Muscle of leg (tissue), 11 donors: Measurements from ENCODE around the gene FOXK2. TPM values are rescaled to one million over a fixed set of nuclear protein-coding genes. Genes with fewer than 3 reads are reported as not detected.

Experiments used
- DNase-seq: peaks from one replicate; pipeline ENCODE4 v3.0.0; 2013
- H3K27ac ChIP-seq: one replicate; pipeline ENCODE4 v1.5.1; 2013; ENCODE audit warnings: mild to moderate bottlenecking, low read length, control low read depth
- H3K27me3 ChIP-seq: one replicate; pipeline ENCODE4 v1.6.1; 2013; ENCODE audit warnings: low read length; ENCODE audit not compliant: control insufficient read depth, insufficient read depth
- H3K36me3 ChIP-seq: one replicate; pipeline ENCODE4 v1.6.1; 2013; ENCODE audit warnings: low read length; ENCODE audit not compliant: control insufficient read depth, insufficient read depth
- H3K4me1 ChIP-seq: one replicate; pipeline ENCODE4 v1.6.1; 2013; ENCODE audit warnings: low read length; ENCODE audit not compliant: control insufficient read depth, insufficient read depth
- H3K4me3 ChIP-seq: one replicate; pipeline ENCODE4 v1.5.1; 2013; ENCODE audit warnings: low read length, control low read depth
- H3K9me3 ChIP-seq: replicated peaks from 2 replicates; pipeline ENCODE4 v1.6.1; 2013; ENCODE audit warnings: low read depth, low read length; ENCODE audit not compliant: control insufficient read depth
- WGBS: methylation state at CpG from one replicate; pipeline ENCODE4 v1.1.5; 2013; ENCODE audit warnings: missing lambda C conversion rate; ENCODE audit not compliant: insufficient coverage; 5-methylcytosine and 5-hydroxymethylcytosine counted together
- polyA plus RNA-seq, 8 donors: library from polyadenylated mRNA; unstranded; fragments of 120-200 nt; gene quantifications; one replicate each; pipeline versions ENCODE4 v1.2.1 to v1.2.3, GENCODE V29; 2013; ENCODE audit warnings: inconsistent platforms in 1 of 8, low replicate concordance in 1 of 8; ENCODE audit not compliant: insufficient read length in 8 of 8, insufficient read depth in 1 of 8
- total RNA-seq: library from RNA; stranded (reverse); fragments of 120-200 nt; gene quantifications from one replicate; pipeline ENCODE4 v1.2.4, GENCODE V29; 2013

Gene FOXK2
- total and polyA plus RNA-seq, 9 donors, result 31.8 to 47.3 (median 38.3) TPM

- Histone ChIP-seq H3K9me3 (no peaks in the 10 kb centered on the region), H3K4me3 (peak overlapping the region; percentile 37), H3K27ac (peak overlapping the region; percentile 84), H3K4me1 (peaks cover 20% of the 10 kb centered on the region), H3K36me3 (peaks cover 11% of the 10 kb centered on the region), H3K27me3 (no peaks in the 10 kb centered on the region)
- DNase-seq, result peak; percentile 71
- 4% methylated on average over 10 of the region's 37 CpGs for WGBS
These were observed 129.3 kb downstream of the FOXK2 start for GRCh38 chr17:82648742-82649331.

GRCh38 chr17:82649501-82650261 lies 130.1 kb downstream of the FOXK2 start:
- Histone ChIP-seq H3K9me3 (no peaks in the 10 kb centered on the region), H3K4me1 (peaks cover 20% of the 10 kb centered on the region), H3K4me3 (no peak overlapping the region), H3K27me3 (no peaks in the 10 kb centered on the region), H3K36me3 (peaks cover 7% of the 10 kb centered on the region), H3K27ac (no peak overlapping the region)
- DNase-seq, result peak; percentile 40
- 81% methylated on average over 18 of the region's 22 CpGs for WGBS

GRCh38 chr17:82650723-82651122 lies 131.2 kb downstream of the FOXK2 start:
- H3K4me3 ChIP-seq, result no peak overlapping the region
- DNase-seq, result no peak
- no peak overlapping the region for H3K27ac ChIP-seq
- no peaks in the 10 kb centered on the region for H3K27me3 ChIP-seq
- H3K36me3 ChIP-seq, result peaks cover 15% of the 10 kb centered on the region
- H3K4me1 ChIP-seq, result peaks cover 20% of the 10 kb centered on the region
- WGBS, result 58% methylated on average over 5 of the region's 10 CpGs
- H3K9me3 ChIP-seq, result no peaks in the 10 kb centered on the region

GRCh38 chr17:82653651-82654528 lies 134.4 kb downstream of the FOXK2 start:
- Histone ChIP-seq H3K27me3 (no peaks in the 10 kb centered on the region), H3K27ac (peak overlapping the region; percentile 29), H3K4me3 (no peak overlapping the region), H3K4me1 (peaks cover 6% of the 10 kb centered on the region), H3K9me3 (no peaks in the 10 kb centered on the region), H3K36me3 (peaks cover 31% of the 10 kb centered on the region)
- WGBS, result 79% methylated on average over 25 of the region's 30 CpGs
- DNase-seq, result no peak

Other genes starting within 250 kb of the FOXK2 start
- 15.0 TPM for gene CSNK1D, start 246.0 kb upstream of the FOXK2 start, total RNA-seq
- 10 to 100 TPM; 63.2 to 82.2 (median 73.2) TPM for gene CSNK1D, start 246.0 kb upstream of the FOXK2 start, polyA plus RNA-seq
- 0.22 TPM for gene CD7, start 202.1 kb upstream of the FOXK2 start, total RNA-seq
- 1 to 10 TPM in 2 of 8 donors, under 1 TPM in 6; 0.24 to 1.4 (median 0.69) TPM for gene CD7, start 202.1 kb upstream of the FOXK2 start, polyA plus RNA-seq
- gene SECTM1, start 186.0 kb upstream of the FOXK2 start, total RNA-seq, result 5.3 TPM
- gene SECTM1, start 186.0 kb upstream of the FOXK2 start, polyA plus RNA-seq, result 1 to 10 TPM; 2.6 to 6.3 (median 3.6) TPM
- gene TEX19, start 160.5 kb upstream of the FOXK2 start, total RNA-seq, result 0.09 TPM
- gene TEX19, start 160.5 kb upstream of the FOXK2 start, polyA plus RNA-seq, result under 1 TPM in 7 of 8 donors, not detected in 1; 0.07 to 0.17 (median 0.09) TPM
- gene UTS2R, start 148.0 kb upstream of the FOXK2 start, total RNA-seq, result 2.2 TPM
- gene UTS2R, start 148.0 kb upstream of the FOXK2 start, polyA plus RNA-seq, result 10 to 100 TPM in 4 of 8 donors, 1 to 10 TPM in 4; 4.8 to 16.5 (median 8.9) TPM
- gene HEXD, start 101.4 kb upstream of the FOXK2 start, total RNA-seq, result 12.9 TPM
- 10 to 100 TPM; 16.2 to 29.7 (median 21.2) TPM for gene HEXD, start 101.4 kb upstream of the FOXK2 start, polyA plus RNA-seq
- 21.5 TPM for gene OGFOD3, start 101.1 kb upstream of the FOXK2 start, total RNA-seq
- gene OGFOD3, start 101.1 kb upstream of the FOXK2 start, polyA plus RNA-seq, result 10 to 100 TPM; 17.2 to 25.9 (median 23.4) TPM
- gene CYBC1, start 69.0 kb upstream of the FOXK2 start, total RNA-seq, result 28.9 TPM
- gene CYBC1, start 69.0 kb upstream of the FOXK2 start, polyA plus RNA-seq, result 10 to 100 TPM; 30.7 to 53.5 (median 35.2) TPM
- 32.1 TPM for gene NARF, start 61.0 kb upstream of the FOXK2 start, total RNA-seq
- gene NARF, start 61.0 kb upstream of the FOXK2 start, polyA plus RNA-seq, result 10 to 100 TPM; 50.3 to 77.5 (median 56.2) TPM
- gene WDR45B, start 128.7 kb downstream of the FOXK2 start, total RNA-seq, result 51.9 TPM
- 10 to 100 TPM; 53.2 to 71.6 (median 63.3) TPM for gene WDR45B, start 128.7 kb downstream of the FOXK2 start, polyA plus RNA-seq
- gene RAB40B, start 179.0 kb downstream of the FOXK2 start, total RNA-seq, result 28.2 TPM
- 10 to 100 TPM; 43.9 to 68.2 (median 50.3) TPM for gene RAB40B, start 179.0 kb downstream of the FOXK2 start, polyA plus RNA-seq
- gene FN3KRP, start 197.0 kb downstream of the FOXK2 start, total RNA-seq, result 17.6 TPM
- gene FN3KRP, start 197.0 kb downstream of the FOXK2 start, polyA plus RNA-seq, result 10 to 100 TPM; 30.1 to 39.5 (median 35.1) TPM
- 4.9 TPM for gene FN3K, start 215.9 kb downstream of the FOXK2 start, total RNA-seq
- gene FN3K, start 215.9 kb downstream of the FOXK2 start, polyA plus RNA-seq, result 10 to 100 TPM; 13.3 to 33.2 (median 17.9) TPM
- 47.8 TPM for gene TBCD, start 232.3 kb downstream of the FOXK2 start, total RNA-seq
- gene TBCD, start 232.3 kb downstream of the FOXK2 start, polyA plus RNA-seq, result 10 to 100 TPM; 52.0 to 77.4 (median 65.0) TPM